Measurements from ENCODE around the gene MLLT11. TPM values are rescaled to one million over a fixed set of nuclear protein-coding genes. Genes with fewer than 3 reads are reported as not detected.

Gene MLLT11
- total and polyA plus RNA-seq, 2 of the 4 experiments (the other 2 are of a cell fraction), result 3.6 to 17.5 TPM

GRCh38 chr1:151043163-151043562, 17.0 kb upstream of the MLLT11 start:
- H2BK20ac ChIP-seq (ENCODE audit: low read depth, low read length), result no peak overlapping the region
- intact Hi-C loops (cut with micrococcal nuclease), result no loop called here
- POLR2A ChIA-PET (ENCODE audit: unreplicated experiment), result no interaction called here
- H3K4me2 ChIP-seq (ENCODE audit: low read depth, low read length), result no peak overlapping the region
- H2AFZ ChIP-seq (replicated peaks; ENCODE audit: low read length, poor library complexity), result no peak overlapping the region
- H2AK5ac ChIP-seq (ENCODE audit: low read depth, low read length), result no peak overlapping the region
- H3K36me3 ChIP-seq (ENCODE audit: control insufficient read depth, insufficient read depth, low read length), result no peaks in the 10 kb centered on the region
- ATAC-seq (ENCODE audit: low read depth) (no peak), DNase-seq (no peak)
- no peak overlapping the region for H3K4me3 ChIP-seq (ENCODE audit: insufficient read depth, low read depth, low read length)
- H3K23ac ChIP-seq (ENCODE audit: low read depth, low read length), result no peak overlapping the region
- no peaks in the 10 kb centered on the region for H3K27me3 ChIP-seq (ENCODE audit: control insufficient read depth, insufficient read depth, low read length)
- H3K27ac ChIP-seq (ENCODE audit: insufficient read depth, low read length), result no peak overlapping the region
- no peak overlapping the region for H3K9ac ChIP-seq (ENCODE audit: low read depth, low read length)
- no peak overlapping the region for H4K91ac ChIP-seq (ENCODE audit: insufficient read depth, low read depth, low read length)
- peaks cover 2% of the 10 kb centered on the region for H3K4me1 ChIP-seq (ENCODE audit: control insufficient read depth, insufficient read depth, low read length)
- no CpG with 5 or more reads among the region's 1 CpG for WGBS, 2 experiments (ENCODE audit: extremely low coverage in 2 of 2, insufficient read length in 1 of 2)
- H3K9me3 ChIP-seq (ENCODE audit: control insufficient read depth, insufficient read depth, low read length), result no peaks in the 10 kb centered on the region
- no peak overlapping the region for H2BK15ac ChIP-seq (ENCODE audit: low read depth, low read length)
- no peak overlapping the region for H4K8ac ChIP-seq (ENCODE audit: low read depth in 2 of 2, low read length in 2 of 2)
- H3K18ac ChIP-seq (ENCODE audit: low read depth, low read length), result no peak overlapping the region
- H3K79me1 ChIP-seq (ENCODE audit: low read depth in 1 of 2, low read length in 2 of 2), result peaks cover 0 to 4% of the 10 kb centered on the region in 2 experiments; a peak in 2 of 4 replicates
- no peak overlapping the region for H3K4ac ChIP-seq (ENCODE audit: low read depth, low read length)
- H2BK120ac ChIP-seq (ENCODE audit: low read depth, low read length), result no peak overlapping the region
- BruUV-seq (replicated peaks), result no TSS peak
- dilution Hi-C loops (cut with HindIII; ENCODE audit: low sequenced_read_pairs, unreplicated experiment), result no loop called here
- H4K5ac ChIP-seq (ENCODE audit: low read depth, low read length), result no peak overlapping the region
- CTCF ChIA-PET, result no interaction called here
- H4K20me1 ChIP-seq (ENCODE audit: insufficient read depth, low read length), result no peaks in the 10 kb centered on the region
- H2AK9ac ChIP-seq (replicated peaks; ENCODE audit: low read depth, low read length, poor library complexity), result no peak overlapping the region
- H2BK5ac ChIP-seq (ENCODE audit: low read depth, low read length, poor library complexity, severe bottlenecking), result no peak overlapping the region
- in situ Hi-C loops (cut with MboI; ENCODE audit: low sequenced_read_pairs), result no loop called here
- TF ChIP-seq NFE2L2 (IDR thresholded peaks at IDR 0.05; ENCODE audit: low read depth, low read length) (no peak), CTCF (conservative IDR thresholded peaks at IDR 0.05; ENCODE audit: low read depth, low read length) (no peak), RFX5 (IDR thresholded peaks at IDR 0.05; ENCODE audit: low read depth, low read length) (no peak), MAZ (IDR thresholded peaks at IDR 0.05; ENCODE audit: borderline replicate concordance, low read depth, low read length) (no peak), USF2 (IDR thresholded peaks at IDR 0.05; ENCODE audit: low read depth, low read length) (no peak), SMC3 (IDR thresholded peaks at IDR 0.05; ENCODE audit: low read depth, low read length) (no peak), RCOR1 (IDR thresholded peaks at IDR 0.05; ENCODE audit: insufficient replicate concordance, low read length) (no peak)
- H3K14ac ChIP-seq (replicated peaks; ENCODE audit: low read depth, low read length), result no peak overlapping the region
- no peaks in the 10 kb centered on the region for H3K9me1 ChIP-seq (ENCODE audit: insufficient read depth, low read length)
- H3K56ac ChIP-seq (ENCODE audit: extremely low read depth, insufficient read depth, low read length), result no peak overlapping the region

Data from IMR-90 (cell line).